HG03039 (cell line): Measurements from ENCODE around the gene TSEN54.

Source experiments
- ATAC-seq: cut with Tn5 transposase; IDR thresholded peaks from one replicate; pipeline ENCODE4 v1.9.1; 2021; ENCODE audit warnings: mild to moderate bottlenecking, moderate library complexity; ENCODE audit not compliant: unreplicated experiment

Gene TSEN54

GRCh38 chr17:75539967-75540729 is 23.8 kb downstream of the TSEN54 start:
- ATAC-seq: no peak

GRCh38 chr17:75540923-75541503 is 24.7 kb downstream of the TSEN54 start:
- ATAC-seq: no peak

GRCh38 chr17:75542229-75542628 is 25.9 kb downstream of the TSEN54 start:
- no peak for ATAC-seq

- no peak for ATAC-seq
These were observed 26.5 kb downstream of the TSEN54 start for GRCh38 chr17:75542728-75543336.

- ATAC-seq: no peak
These were observed 27.9 kb downstream of the TSEN54 start for GRCh38 chr17:75544250-75544649.

GRCh38 chr17:75546181-75546580 is 29.9 kb downstream of the TSEN54 start:
- ATAC-seq: no peak

- ATAC-seq: no peak
These were observed 30.8 kb downstream of the TSEN54 start for GRCh38 chr17:75547091-75547490.

- ATAC-seq: no peak
These were observed 32.5 kb downstream of the TSEN54 start for GRCh38 chr17:75548813-75549212.

GRCh38 chr17:75549246-75550138 is 33.2 kb downstream of the TSEN54 start:
- ATAC-seq: no peak

GRCh38 chr17:75550139-75550465 is 33.8 kb downstream of the TSEN54 start:
- no peak for ATAC-seq

- ATAC-seq: no peak
These were observed 34.9 kb downstream of the TSEN54 start for GRCh38 chr17:75551266-75551665.

- ATAC-seq: no peak
These were observed 36.3 kb downstream of the TSEN54 start for GRCh38 chr17:75552425-75553294.

- ATAC-seq: no peak
These were observed 37.2 kb downstream of the TSEN54 start for GRCh38 chr17:75553295-75554110.

- ATAC-seq: no peak
These were observed 39.4 kb downstream of the TSEN54 start for GRCh38 chr17:75555679-75556153.

GRCh38 chr17:75557075-75557851 is 40.9 kb downstream of the TSEN54 start:
- no peak for ATAC-seq

- no peak for ATAC-seq
These were observed 41.7 kb downstream of the TSEN54 start for GRCh38 chr17:75557852-75558665.

- ATAC-seq: no peak
These were observed 42.6 kb downstream of the TSEN54 start for GRCh38 chr17:75558666-75559530.
